ENCODE results near the gene SHOC1.

Gene SHOC1

GRCh38 chr9:111833941-111834340 is 39.2 kb upstream of the SHOC1 start:
- no peaks in the 10 kb centered on the region for H4K20me1 ChIP-seq (ENCODE audit: insufficient read depth, low read length)
- no peak overlapping the region for H3K4me3 ChIP-seq (ENCODE audit: low read length)
- no peak overlapping the region for H3K4me2 ChIP-seq (ENCODE audit: low read length)
- H3K4me1 ChIP-seq (ENCODE audit: low read length): peaks cover 18% of the 10 kb centered on the region
- H3K79me2 ChIP-seq (ENCODE audit: low read length): no peaks in the 10 kb centered on the region
- peaks cover 33% of the 10 kb centered on the region for H3K27me3 ChIP-seq (ENCODE audit: low read depth, low read length)
- TF ChIP-seq EZH2phosphoT487 (IDR thresholded peaks at IDR 0.05; ENCODE audit: low read depth) (no peak), CTCF (IDR thresholded peaks at IDR 0.05; ENCODE audit: low read depth, low read length) (no peak)
- no peaks in the 10 kb centered on the region for H3K9me3 ChIP-seq (ENCODE audit: insufficient read depth, low read length)
- no peak overlapping the region for H3K27ac ChIP-seq (ENCODE audit: low read length)
- H3K9ac ChIP-seq (ENCODE audit: low read length): no peak overlapping the region
- H2AFZ ChIP-seq (ENCODE audit: low read depth, low read length): no peak overlapping the region
- no peaks in the 10 kb centered on the region for H3K36me3 ChIP-seq (replicated peaks; ENCODE audit: low read depth, low read length)

- no peaks in the 10 kb centered on the region for H3K79me2 ChIP-seq (ENCODE audit: low read length)
- H3K27ac ChIP-seq (ENCODE audit: low read length): no peak overlapping the region
- peaks cover 22% of the 10 kb centered on the region for H3K4me1 ChIP-seq (ENCODE audit: low read length)
- no peak overlapping the region for H3K4me3 ChIP-seq (ENCODE audit: low read length)
- no peak overlapping the region for H3K9ac ChIP-seq (ENCODE audit: low read length)
- peaks cover 19% of the 10 kb centered on the region; the same call in 1 of the 2 replicates for H3K27me3 ChIP-seq (ENCODE audit: low read depth, low read length)
- no peak for TF ChIP-seq EZH2phosphoT487 (IDR thresholded peaks at IDR 0.05; ENCODE audit: low read depth)
- TF ChIP-seq CTCF (IDR thresholded peaks at IDR 0.05; ENCODE audit: low read depth, low read length): no peak
- H3K9me3 ChIP-seq (ENCODE audit: insufficient read depth, low read length): no peaks in the 10 kb centered on the region
- no peak overlapping the region for H3K4me2 ChIP-seq (ENCODE audit: low read length)
- no peaks in the 10 kb centered on the region for H4K20me1 ChIP-seq (ENCODE audit: insufficient read depth, low read length)
- no peaks in the 10 kb centered on the region for H3K36me3 ChIP-seq (replicated peaks; ENCODE audit: low read depth, low read length)
- H2AFZ ChIP-seq (ENCODE audit: low read depth, low read length): no peak overlapping the region
Observed at GRCh38 chr9:111832449-111832848, 37.7 kb upstream of the SHOC1 start.

GRCh38 chr9:111831371-111832108 is 36.8 kb upstream of the SHOC1 start:
- Histone ChIP-seq H3K4me3 (ENCODE audit: low read length) (no peak overlapping the region), H2AFZ (ENCODE audit: low read depth, low read length) (no peak overlapping the region), H3K4me2 (ENCODE audit: low read length) (no peak overlapping the region), H3K27ac (ENCODE audit: low read length) (no peak overlapping the region), H3K27me3 (ENCODE audit: low read depth, low read length) (peaks cover 14% of the 10 kb centered on the region; the same call in 1 of the 2 replicates), H3K9ac (ENCODE audit: low read length) (no peak overlapping the region), H3K79me2 (ENCODE audit: low read length) (no peaks in the 10 kb centered on the region), H4K20me1 (ENCODE audit: insufficient read depth, low read length) (no peaks in the 10 kb centered on the region), H3K4me1 (ENCODE audit: low read length) (peaks cover 22% of the 10 kb centered on the region), H3K36me3 (replicated peaks; ENCODE audit: low read depth, low read length) (no peaks in the 10 kb centered on the region), H3K9me3 (ENCODE audit: insufficient read depth, low read length) (no peaks in the 10 kb centered on the region)
- no peak for TF ChIP-seq CTCF (IDR thresholded peaks at IDR 0.05; ENCODE audit: low read depth, low read length)
- no peak for TF ChIP-seq EZH2phosphoT487 (IDR thresholded peaks at IDR 0.05; ENCODE audit: low read depth)

- Histone ChIP-seq H3K27me3 (ENCODE audit: low read depth, low read length) (no peaks in the 10 kb centered on the region), H4K20me1 (ENCODE audit: insufficient read depth, low read length) (no peaks in the 10 kb centered on the region), H3K27ac (ENCODE audit: low read length) (no peak overlapping the region), H3K4me1 (ENCODE audit: low read length) (peaks cover 12% of the 10 kb centered on the region), H3K4me3 (ENCODE audit: low read length) (no peak overlapping the region), H3K79me2 (ENCODE audit: low read length) (no peaks in the 10 kb centered on the region), H3K9ac (ENCODE audit: low read length) (no peak overlapping the region), H3K4me2 (ENCODE audit: low read length) (no peak overlapping the region), H3K36me3 (replicated peaks; ENCODE audit: low read depth, low read length) (no peaks in the 10 kb centered on the region), H2AFZ (ENCODE audit: low read depth, low read length) (no peak overlapping the region), H3K9me3 (ENCODE audit: insufficient read depth, low read length) (no peaks in the 10 kb centered on the region)
- TF ChIP-seq CTCF (IDR thresholded peaks at IDR 0.05; ENCODE audit: low read depth, low read length): peak; percentile 63
- no peak for TF ChIP-seq EZH2phosphoT487 (IDR thresholded peaks at IDR 0.05; ENCODE audit: low read depth)
Observed at GRCh38 chr9:111828193-111828592, 33.5 kb upstream of the SHOC1 start.
